ENCODE data around the gene ATL3. TPM values are rescaled to one million over a fixed set of nuclear protein-coding genes. Genes with fewer than 3 reads are reported as not detected.

Gene ATL3
- total and polyA plus RNA-seq, 2 of the 4 experiments (the other 2 are of a cell fraction), result 19.9 to 131 TPM

GRCh38 chr11:63603180-63603518 is 68.0 kb downstream of the ATL3 start:
- Histone ChIP-seq H3K9ac (ENCODE audit: low read depth, low read length) (no peak overlapping the region), H3K18ac (ENCODE audit: low read depth, low read length) (no peak overlapping the region), H3K9me3 (ENCODE audit: control insufficient read depth, insufficient read depth, low read length) (no peaks in the 10 kb centered on the region), H2AK5ac (ENCODE audit: low read depth, low read length) (no peak overlapping the region), H3K4me2 (ENCODE audit: low read depth, low read length) (no peak overlapping the region), H2BK5ac (ENCODE audit: low read depth, low read length, poor library complexity, severe bottlenecking) (no peak overlapping the region), H4K8ac (ENCODE audit: low read depth in 2 of 2, low read length in 2 of 2) (no peak overlapping the region), H2AFZ (replicated peaks; ENCODE audit: low read length, poor library complexity) (no peak overlapping the region), H3K27ac (ENCODE audit: insufficient read depth, low read length) (no peak overlapping the region), H3K4ac (ENCODE audit: low read depth, low read length) (no peak overlapping the region), H4K20me1 (ENCODE audit: insufficient read depth, low read length) (no peaks in the 10 kb centered on the region), H2AK9ac (replicated peaks; ENCODE audit: low read depth, low read length, poor library complexity) (peak overlapping the region; percentile 12), H3K14ac (replicated peaks; ENCODE audit: low read depth, low read length) (no peak overlapping the region), H3K27me3 (ENCODE audit: control insufficient read depth, insufficient read depth, low read length) (no peaks in the 10 kb centered on the region), H3K56ac (ENCODE audit: extremely low read depth, insufficient read depth, low read length) (no peak overlapping the region), H3K9me1 (ENCODE audit: insufficient read depth, low read length) (peaks cover 9% of the 10 kb centered on the region), H3K4me1 (ENCODE audit: control insufficient read depth, insufficient read depth, low read length) (peaks cover 8% of the 10 kb centered on the region; the same call in 1 of the 2 replicates), H3K23ac (ENCODE audit: low read depth, low read length) (no peak overlapping the region), H2BK120ac (ENCODE audit: low read depth, low read length) (no peak overlapping the region), H3K4me3 (ENCODE audit: insufficient read depth, low read depth, low read length) (no peak overlapping the region), H3K36me3 (ENCODE audit: control insufficient read depth, insufficient read depth, low read length) (no peaks in the 10 kb centered on the region), H2BK15ac (ENCODE audit: low read depth, low read length) (no peak overlapping the region), H4K91ac (ENCODE audit: insufficient read depth, low read depth, low read length) (no peak overlapping the region), H3K79me1 (ENCODE audit: low read depth in 1 of 2, low read length in 2 of 2) (peaks cover 0 to 8% of the 10 kb centered on the region in 2 experiments; a peak in 1 of 4 replicates), H2BK20ac (ENCODE audit: low read depth, low read length) (no peak overlapping the region), H4K5ac (ENCODE audit: low read depth, low read length) (no peak overlapping the region)
- dilution Hi-C loops (cut with HindIII; ENCODE audit: low sequenced_read_pairs, unreplicated experiment) (no loop called here), in situ Hi-C loops (cut with MboI; ENCODE audit: low sequenced_read_pairs) (no loop called here), intact Hi-C loops (cut with micrococcal nuclease) (no loop called here)
- POLR2A ChIA-PET (ENCODE audit: unreplicated experiment), result no interaction called here
- ATAC-seq (ENCODE audit: low read depth), result no peak
- CTCF ChIA-PET, result no interaction called here
- WGBS, 2 experiments (ENCODE audit: extremely low coverage in 2 of 2, insufficient read length in 1 of 2), result 14% methylated on average over 1 of the region's 3 CpGs; no CpG with 5 or more reads in 1 of the 2 experiments
- DNase-seq, result peak; percentile 15
- no peak for TF ChIP-seq RFX5 (IDR thresholded peaks at IDR 0.05; ENCODE audit: low read depth, low read length)
- TF ChIP-seq NFE2L2 (IDR thresholded peaks at IDR 0.05; ENCODE audit: low read depth, low read length), result no peak
- TF ChIP-seq MAZ (IDR thresholded peaks at IDR 0.05; ENCODE audit: borderline replicate concordance, low read depth, low read length), result no peak
- no peak for TF ChIP-seq CEBPB (IDR thresholded peaks at IDR 0.05; ENCODE audit: low read depth, low read length)
- TF ChIP-seq RAD21 (IDR thresholded peaks at IDR 0.05; ENCODE audit: low read length), result no peak
- no peak for TF ChIP-seq MXI1 (IDR thresholded peaks at IDR 0.05; ENCODE audit: borderline replicate concordance, low read depth, low read length)
- TF ChIP-seq CHD1 (IDR thresholded peaks at IDR 0.05; ENCODE audit: low read depth, low read length), result no peak
- TF ChIP-seq CTCF (conservative IDR thresholded peaks at IDR 0.05; ENCODE audit: low read depth, low read length), result no peak
- no TSS peak for BruUV-seq (replicated peaks)
